Activated CD4-positive, alpha-beta T cell treated with anti-CD3 and anti-CD28 coated beads, Interleukin-2, amount 50 U/mL, for 24 hours (primary cell): ENCODE results near the gene PIK3R2.
"Not testable (repeated sequence)": the region's sequence is repeated elsewhere in the genome, so short reads cannot be mapped to it uniquely, and the experiment has no call there.

Experiments
- DNase-seq, 2 donors: peaks; one replicate each; pipeline ENCODE4 v3.0.0-alpha.2; 2020; ENCODE audit warnings: low read depth in 1 of 2, low spot score in 1 of 2

Gene PIK3R2

GRCh38 chr19:18202397-18202777 is 49.4 kb downstream of the PIK3R2 start:
- DNase-seq = no peak

GRCh38 chr19:18202778-18203407 is 49.9 kb downstream of the PIK3R2 start:
- no peak for DNase-seq

- no peak for DNase-seq
Observed at GRCh38 chr19:18203408-18203862, 50.5 kb downstream of the PIK3R2 start.

GRCh38 chr19:18203863-18204393 is 51.0 kb downstream of the PIK3R2 start, which contains the start of gene RAB3A:
Gene RAB3A (minus strand): TSS chr19:18204042. CDS start chr19:18202740, 1,302 bp downstream.
- DNase-seq = peak; percentile 97 to 99

- DNase-seq = no peak
Observed at GRCh38 chr19:18204394-18205199, 51.6 kb downstream of the PIK3R2 start.

GRCh38 chr19:18205200-18205892 is 52.4 kb downstream of the PIK3R2 start:
- DNase-seq = no peak

GRCh38 chr19:18206018-18206417 is 53.1 kb downstream of the PIK3R2 start:
- no peak for DNase-seq

GRCh38 chr19:18208098-18208951 is 55.4 kb downstream of the PIK3R2 start:
- DNase-seq = peak in 1 of 2 donors; percentile 32

- DNase-seq = not testable (repeated sequence)
Observed at GRCh38 chr19:18209912-18210311, 56.9 kb downstream of the PIK3R2 start.

GRCh38 chr19:18211683-18212082 is 58.7 kb downstream of the PIK3R2 start:
- DNase-seq = no peak

- no peak for DNase-seq
Observed at GRCh38 chr19:18214779-18215433, 61.9 kb downstream of the PIK3R2 start.

GRCh38 chr19:18216789-18217188 is 63.8 kb downstream of the PIK3R2 start:
- DNase-seq = no peak

GRCh38 chr19:18218159-18218558 is 65.2 kb downstream of the PIK3R2 start:
- DNase-seq = no peak

GRCh38 chr19:18218600-18218999 is 65.6 kb downstream of the PIK3R2 start:
- DNase-seq = no peak
